Measurements from ENCODE around the gene GRWD1. TPM values are rescaled to one million over a fixed set of nuclear protein-coding genes. Genes with fewer than 3 reads are reported as not detected.

GRWD1 gene
- total RNA-seq, 2 donors from 2014 or later, result 17.5 to 38.3 TPM

GRCh38 chr19:48466561-48467325 lies 21.0 kb downstream of the GRWD1 start:
- ATAC-seq (ENCODE audit: insufficient number of reproducible peaks, low FRiP score, low read depth) (no peak), DNase-seq (ENCODE audit: low spot score) (no peak)
- TF ChIP-seq, protein P1, sequence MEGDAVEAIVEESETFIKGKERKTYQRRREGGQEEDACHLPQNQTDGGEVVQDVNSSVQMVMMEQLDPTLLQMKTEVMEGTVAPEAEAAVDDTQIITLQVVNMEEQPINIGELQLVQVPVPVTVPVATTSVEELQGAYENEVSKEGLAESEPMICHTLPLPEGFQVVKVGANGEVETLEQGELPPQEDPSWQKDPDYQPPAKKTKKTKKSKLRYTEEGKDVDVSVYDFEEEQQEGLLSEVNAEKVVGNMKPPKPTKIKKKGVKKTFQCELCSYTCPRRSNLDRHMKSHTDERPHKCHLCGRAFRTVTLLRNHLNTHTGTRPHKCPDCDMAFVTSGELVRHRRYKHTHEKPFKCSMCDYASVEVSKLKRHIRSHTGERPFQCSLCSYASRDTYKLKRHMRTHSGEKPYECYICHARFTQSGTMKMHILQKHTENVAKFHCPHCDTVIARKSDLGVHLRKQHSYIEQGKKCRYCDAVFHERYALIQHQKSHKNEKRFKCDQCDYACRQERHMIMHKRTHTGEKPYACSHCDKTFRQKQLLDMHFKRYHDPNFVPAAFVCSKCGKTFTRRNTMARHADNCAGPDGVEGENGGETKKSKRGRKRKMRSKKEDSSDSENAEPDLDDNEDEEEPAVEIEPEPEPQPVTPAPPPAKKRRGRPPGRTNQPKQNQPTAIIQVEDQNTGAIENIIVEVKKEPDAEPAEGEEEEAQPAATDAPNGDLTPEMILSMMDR (IDR thresholded peaks at IDR 0.05), result no peak
- Histone ChIP-seq H3K4me1 (ENCODE audit: control insufficient read depth in 1 of 2, low read depth in 2 of 2) (peaks cover 6 to 18% of the 10 kb centered on the region in 2 donors), H3K36me3 (peaks cover 17% of the 10 kb centered on the region), H3K4me3 (no peak overlapping the region), H3K9me3 (no peaks in the 10 kb centered on the region), H3K27me3 (replicated peaks; ENCODE audit: insufficient read depth) (no peaks in the 10 kb centered on the region), H3K27ac (no peak overlapping the region)

GRCh38 chr19:48468772-48469288 lies 23.0 kb downstream of the GRWD1 start:
- Histone ChIP-seq H3K4me3 (peak overlapping the region; percentile 89), H3K27ac (peak overlapping the region; percentile 95 to 97), H3K27me3 (replicated peaks; ENCODE audit: insufficient read depth) (no peaks in the 10 kb centered on the region), H3K36me3 (peaks cover 30% of the 10 kb centered on the region), H3K9me3 (no peaks in the 10 kb centered on the region), H3K4me1 (ENCODE audit: control insufficient read depth in 1 of 2, low read depth in 2 of 2) (peaks cover 6 to 18% of the 10 kb centered on the region in 2 donors)
- DNase-seq (ENCODE audit: low spot score), result peak; percentile 99
- ATAC-seq (ENCODE audit: insufficient number of reproducible peaks, low FRiP score, low read depth), result peak; percentile 93
- TF ChIP-seq, protein P1 (IDR thresholded peaks at IDR 0.05), result no peak

DNA sequence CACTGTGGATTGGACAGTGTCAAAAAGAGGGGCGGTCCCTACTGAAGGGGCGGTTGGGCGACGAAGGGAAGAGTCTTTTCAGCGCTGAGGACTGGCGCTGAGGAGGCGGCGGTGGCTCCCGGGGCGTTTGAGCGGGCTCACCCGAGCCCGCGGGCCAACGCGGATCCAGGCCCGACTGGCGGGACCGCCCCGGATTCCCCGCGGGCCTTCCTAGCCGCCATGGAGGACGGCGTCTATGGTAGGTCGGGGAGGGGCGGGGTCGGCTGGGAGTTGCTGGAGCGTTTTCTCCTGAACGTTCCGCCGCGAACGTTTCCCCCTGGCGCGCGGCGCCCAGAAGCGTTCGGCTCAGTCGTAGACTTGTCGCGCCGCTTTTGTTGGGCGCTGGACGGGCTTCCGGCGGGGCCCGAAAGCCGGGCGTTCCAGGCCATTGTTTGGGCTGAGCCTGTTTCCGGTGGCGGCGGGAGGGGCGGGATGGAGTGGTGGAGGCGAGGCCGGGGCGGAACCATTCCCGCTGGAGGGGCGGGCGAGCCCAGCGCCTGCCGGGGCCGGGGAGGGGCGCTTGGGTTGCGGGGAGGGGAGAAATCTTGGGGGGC lies 23.6 kb downstream of the GRWD1 start, which contains the start of gene CYTH2:
Gene CYTH2 (plus strand): TSS at position 81 of the 593 bp plus-strand sequence. CDS start 139 bp downstream, at position 220.
- Histone ChIP-seq H3K27ac (peak within 1 kb of the TSS; percentile 95 to 97), H3K9me3 (no peaks in the 10 kb centered on the region), H3K36me3 (peaks cover 33% of the 10 kb centered on the region), H3K4me1 (ENCODE audit: control insufficient read depth in 1 of 2, low read depth in 2 of 2) (peaks cover 6 to 18% of the 10 kb centered on the region in 2 donors), H3K27me3 (replicated peaks; ENCODE audit: insufficient read depth) (no peaks in the 10 kb centered on the region), H3K4me3 (peak within 1 kb of the TSS; percentile 89)
- TF ChIP-seq, protein P1 (IDR thresholded peaks at IDR 0.05), result no peak
- DNase-seq (ENCODE audit: low spot score) (peak; percentile 63), ATAC-seq (ENCODE audit: insufficient number of reproducible peaks, low FRiP score, low read depth) (peak; percentile 42)

- Histone ChIP-seq H3K27me3 (replicated peaks; ENCODE audit: insufficient read depth) (no peaks in the 10 kb centered on the region), H3K9me3 (no peaks in the 10 kb centered on the region), H3K4me3 (peak overlapping the region; percentile 89), H3K4me1 (ENCODE audit: control insufficient read depth in 1 of 2, low read depth in 2 of 2) (peaks cover 6 to 18% of the 10 kb centered on the region in 2 donors), H3K36me3 (peaks cover 39% of the 10 kb centered on the region), H3K27ac (peak overlapping the region; percentile 40 to 95)
- DNase-seq (ENCODE audit: low spot score) (no peak), ATAC-seq (ENCODE audit: insufficient number of reproducible peaks, low FRiP score, low read depth) (no peak)
- TF ChIP-seq, protein P1 (IDR thresholded peaks at IDR 0.05), result no peak
Measured at GRCh38 chr19:48469934-48470680, 24.3 kb downstream of the GRWD1 start.
